GM18873 (cell line): ENCODE data around the gene ERMAP.
"Not testable (repeated sequence)": the region's sequence is repeated elsewhere in the genome, so short reads cannot be mapped to it uniquely, and the experiment has no call there.

Experiments
- ATAC-seq: cut with Tn5 transposase; IDR thresholded peaks from one replicate; pipeline ENCODE4 v1.9.1; 2021; ENCODE audit warnings: mild to moderate bottlenecking, moderate library complexity, moderate number of reproducible peaks; ENCODE audit not compliant: unreplicated experiment, low FRiP score

The ERMAP gene

DNA sequence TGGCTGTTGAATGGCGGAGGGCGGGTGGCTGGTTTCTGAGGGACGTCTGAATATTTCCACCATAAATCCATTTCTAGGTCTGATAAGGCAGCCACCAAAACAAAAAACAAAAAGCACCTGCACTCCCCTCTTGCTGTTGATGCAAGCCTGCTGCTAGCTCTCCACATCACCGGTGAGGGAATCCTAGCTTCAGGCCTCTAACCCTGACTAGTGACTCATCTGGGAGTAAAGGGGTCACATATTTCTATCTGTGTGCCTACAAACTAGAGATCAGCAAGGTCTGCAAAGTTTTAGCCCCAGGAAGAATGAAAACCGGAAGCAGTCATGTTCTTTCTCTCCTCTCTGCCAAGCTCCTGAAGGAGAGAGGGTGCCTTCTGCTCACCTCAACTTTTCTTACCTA, 10.3 kb upstream of the ERMAP start:
- no peak for ATAC-seq

DNA sequence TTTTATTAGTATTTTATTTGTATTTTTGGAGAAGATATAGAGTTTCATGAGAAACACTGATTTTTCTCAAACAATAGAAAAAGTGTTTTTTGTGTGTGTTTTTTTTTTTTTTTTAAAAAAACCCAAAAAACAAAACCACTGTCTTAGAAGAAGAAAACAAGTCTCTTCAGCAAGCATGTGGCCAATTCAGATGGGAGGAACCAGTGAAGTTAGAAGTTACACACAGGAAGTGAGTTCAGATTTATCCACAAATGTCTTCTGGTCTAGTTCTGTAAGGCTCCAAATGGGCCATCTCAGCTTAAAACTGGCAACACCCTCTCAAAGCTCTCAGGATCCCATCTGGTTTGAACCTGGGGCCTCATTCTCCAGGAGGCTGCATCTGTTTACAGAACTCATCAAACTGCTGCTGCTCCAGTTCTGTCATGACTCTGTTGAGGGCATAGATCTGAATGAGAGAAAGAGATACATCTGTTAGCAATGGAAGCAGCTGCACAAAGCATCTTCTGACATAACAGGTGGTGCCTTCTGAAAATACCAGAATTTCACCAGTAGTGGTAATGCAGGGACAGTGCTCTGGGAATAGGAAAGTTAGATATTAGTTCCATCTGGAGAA, 9.8 kb upstream of the ERMAP start:
- no peak for ATAC-seq

DNA sequence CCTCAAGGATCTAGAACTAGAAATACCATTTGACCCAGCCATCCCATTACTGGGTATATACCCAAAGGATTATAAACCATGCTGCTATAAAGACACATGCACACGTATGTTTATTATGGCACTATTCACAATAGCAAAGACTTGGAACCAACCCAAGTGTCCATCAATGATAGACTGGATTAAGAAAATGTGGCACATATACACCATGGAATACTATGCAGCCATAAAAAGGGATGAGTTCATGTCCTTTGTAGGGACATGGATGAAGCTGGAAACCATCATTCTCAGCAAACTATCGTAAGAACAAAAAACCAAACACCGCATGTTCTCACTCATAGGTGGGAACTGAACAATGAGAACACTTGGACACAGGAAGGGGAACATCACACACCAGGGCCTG, 2.1 kb upstream of the ERMAP start:
- ATAC-seq, result not testable (repeated sequence)

DNA sequence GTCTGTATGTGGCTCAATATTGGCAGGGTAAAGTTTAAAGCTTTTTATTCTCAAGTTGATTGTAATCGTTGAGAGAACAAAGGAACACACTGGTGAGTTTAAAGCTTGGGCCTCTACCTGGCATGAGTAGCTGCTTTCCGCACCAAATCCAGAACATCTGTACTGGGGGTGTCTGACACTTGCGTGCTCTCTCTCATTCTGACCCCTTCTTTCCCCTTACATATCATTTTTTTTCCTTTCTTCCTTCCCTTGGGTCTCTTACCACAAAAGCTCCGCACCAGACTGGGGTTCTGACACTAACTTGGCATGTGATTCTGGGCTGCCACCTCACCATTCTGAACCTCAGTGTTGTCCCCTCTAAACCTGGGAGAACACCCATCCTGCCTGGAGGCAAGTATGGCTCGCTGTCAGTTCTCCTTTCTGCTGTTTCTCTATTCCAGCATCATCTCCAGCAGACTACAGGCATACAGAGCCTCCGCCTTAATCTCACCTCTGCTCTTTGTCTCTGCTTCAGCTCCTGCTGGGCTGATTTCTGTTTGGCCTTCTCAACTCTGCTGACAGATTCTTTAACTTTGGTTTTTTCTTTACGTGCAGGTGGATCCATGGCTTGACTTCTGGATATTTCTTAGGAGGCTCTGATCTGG, 859 bp upstream of the ERMAP start:
- no peak for ATAC-seq

DNA sequence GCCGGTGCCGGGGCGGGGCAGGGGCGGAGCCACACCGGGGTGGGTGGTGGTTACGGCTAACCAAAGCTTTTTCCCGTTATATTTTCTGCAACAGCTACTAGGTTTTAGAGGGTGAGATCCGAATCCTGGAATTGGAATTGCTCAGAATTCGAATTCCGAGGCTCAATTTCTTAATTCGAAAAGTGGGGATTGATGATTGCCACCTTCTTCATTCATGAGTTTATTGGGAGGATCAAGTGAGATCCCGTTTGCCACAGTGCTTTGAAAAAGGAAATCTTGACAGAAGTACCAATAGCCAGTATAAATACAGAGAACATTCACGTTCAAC, 482 bp downstream of the ERMAP start:
- ATAC-seq, result peak; percentile 12

DNA sequence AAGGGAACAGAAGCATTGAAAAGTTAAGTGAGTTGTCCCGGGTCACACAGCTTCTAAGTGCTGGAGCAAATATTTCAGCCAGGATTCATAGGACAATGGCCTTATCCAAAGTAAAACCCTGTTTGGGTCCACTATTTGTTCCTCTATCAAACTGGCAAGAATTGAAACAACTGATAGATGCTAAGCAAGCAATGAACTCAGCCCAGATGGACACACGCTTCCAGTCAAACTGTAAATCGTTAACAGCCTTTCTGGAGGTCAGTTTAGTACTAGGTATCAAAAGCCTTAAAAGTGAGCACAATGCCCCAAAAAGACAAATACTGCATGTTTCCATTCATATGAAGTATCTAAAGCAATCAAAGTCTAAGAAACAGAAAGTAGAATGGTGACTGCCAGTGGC, 1.1 kb downstream of the ERMAP start:
- ATAC-seq, result no peak

DNA sequence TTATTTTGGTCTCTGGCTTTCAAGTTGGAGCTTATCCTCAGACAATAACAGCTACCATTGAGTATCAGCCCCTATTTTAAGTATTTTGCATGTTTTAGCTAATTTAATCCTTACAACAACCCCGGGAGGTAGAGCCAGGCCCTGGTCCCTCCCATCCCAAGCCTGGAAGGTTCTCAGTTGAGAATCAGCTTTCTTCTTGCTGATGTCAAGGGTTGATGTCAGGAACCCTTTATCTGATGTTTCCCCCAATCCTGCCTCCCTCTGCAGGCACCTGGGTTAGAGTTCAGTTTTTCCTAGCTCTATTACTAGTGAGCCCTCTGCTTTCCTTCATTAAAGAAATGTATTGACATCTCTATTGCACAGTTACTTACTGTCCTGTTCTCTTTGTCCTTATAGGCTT, 3.9 kb downstream of the ERMAP start:
- ATAC-seq, result no peak

DNA sequence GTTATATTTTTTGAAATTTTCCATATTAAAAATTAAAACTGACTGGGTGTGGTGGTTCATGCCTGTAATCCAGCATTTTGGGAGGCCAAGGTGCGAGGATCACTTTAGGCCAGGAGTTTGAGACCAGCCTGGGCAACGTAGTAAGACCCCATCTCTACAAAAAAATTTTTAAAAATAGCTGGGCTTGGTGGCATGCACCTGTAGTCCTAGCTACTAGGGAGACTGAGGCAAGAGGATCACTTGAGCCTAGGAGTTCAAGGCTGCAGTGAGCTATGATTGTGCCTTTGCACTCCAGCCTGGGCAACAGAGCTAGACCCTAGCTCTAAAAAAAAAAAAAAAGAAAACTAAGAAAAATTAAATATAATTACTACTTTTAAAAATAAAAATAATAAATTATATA, 4.8 kb downstream of the ERMAP start:
- no peak for ATAC-seq

DNA sequence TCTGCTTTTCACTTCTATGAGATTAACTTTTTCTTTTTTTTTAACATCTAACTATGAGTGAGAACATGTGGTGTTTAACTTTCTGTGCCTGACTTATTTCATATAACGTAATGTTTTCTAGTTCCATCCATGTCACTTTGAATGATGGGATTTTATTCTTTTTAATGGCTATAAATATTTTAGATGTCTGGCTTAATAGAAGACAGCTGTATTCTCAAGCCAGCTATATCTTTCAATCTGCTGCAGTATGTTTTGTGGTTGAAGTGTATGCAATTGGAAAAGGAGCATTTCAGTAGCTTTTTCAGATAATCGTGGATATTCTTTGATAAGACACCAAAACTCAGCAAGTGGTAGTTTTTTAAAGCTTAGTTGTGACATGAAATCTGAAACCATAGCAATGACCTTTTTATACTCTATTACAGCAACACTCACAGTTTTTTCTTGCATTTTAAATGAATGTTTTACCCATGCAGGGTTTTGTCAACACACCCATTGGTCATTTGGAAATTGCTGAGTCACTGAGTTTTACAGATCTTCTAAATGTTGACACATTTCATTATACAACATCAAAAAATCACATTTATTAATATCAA, 6.0 kb downstream of the ERMAP start:
- ATAC-seq, result no peak

DNA sequence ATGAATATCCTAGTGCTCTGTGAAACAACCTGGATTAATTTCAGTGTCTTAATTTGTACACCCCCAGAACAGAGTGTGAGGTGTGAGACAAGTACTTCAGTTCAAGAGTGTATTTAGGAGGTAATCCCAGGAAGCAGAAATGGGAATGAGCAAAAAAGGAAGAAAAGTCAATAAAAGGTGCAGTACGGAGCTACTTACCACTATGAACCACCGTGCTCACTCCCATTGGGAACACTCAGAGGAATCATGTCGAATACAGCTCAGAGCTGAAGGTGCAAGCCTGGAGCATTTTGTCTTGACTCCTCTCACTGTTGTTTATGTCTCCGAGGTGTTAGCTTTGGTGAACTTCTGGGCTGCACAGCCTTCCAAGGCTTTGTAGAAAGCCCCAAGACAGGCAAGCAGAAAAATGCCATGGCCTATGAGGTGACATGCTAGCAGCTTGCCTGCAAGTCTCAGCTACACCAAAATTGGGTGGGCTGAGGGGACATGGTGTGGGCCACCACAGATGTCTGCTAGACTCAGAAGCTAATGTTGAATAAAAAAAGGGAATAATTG, 7.6 kb downstream of the ERMAP start:
- ATAC-seq, result no peak

DNA sequence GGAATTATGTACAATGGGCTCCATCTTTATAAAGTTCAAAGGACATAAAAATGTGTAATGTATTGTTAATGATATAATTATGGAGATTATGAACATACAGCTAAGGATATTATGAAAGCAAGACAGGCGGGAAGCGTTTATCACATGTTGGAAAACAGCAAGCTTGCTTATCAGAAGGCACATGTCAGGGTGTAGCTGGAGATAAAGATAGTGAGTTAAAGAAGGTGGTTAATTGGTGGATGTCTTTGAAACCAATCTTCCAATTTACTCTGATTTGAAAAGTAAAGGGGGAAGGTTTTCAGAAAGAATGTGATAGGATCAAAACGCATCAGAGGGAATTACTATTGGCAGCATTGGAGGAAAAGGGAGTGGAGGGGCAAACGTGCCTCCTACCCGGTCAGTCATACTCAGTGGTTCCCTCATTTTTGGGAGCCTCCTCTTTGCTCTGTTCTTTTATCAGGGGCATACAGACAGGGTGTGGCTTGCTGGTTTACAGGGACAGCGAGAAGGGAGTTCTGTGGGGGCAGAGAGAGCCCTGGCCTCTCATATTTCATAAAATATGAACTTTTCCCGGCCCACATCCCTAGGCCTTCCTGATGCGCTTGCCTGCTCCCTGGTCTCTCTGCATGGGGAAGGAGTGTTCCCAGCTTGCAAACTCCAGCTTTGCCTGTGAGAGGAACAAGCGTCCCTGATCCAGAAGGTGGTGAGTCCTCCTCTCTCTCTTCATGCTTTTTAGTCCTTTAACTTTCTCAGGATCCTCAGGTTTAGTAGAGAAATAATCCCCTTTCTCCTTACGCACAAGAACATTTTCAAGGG, 8.3 kb downstream of the ERMAP start:
- ATAC-seq, result no peak

DNA sequence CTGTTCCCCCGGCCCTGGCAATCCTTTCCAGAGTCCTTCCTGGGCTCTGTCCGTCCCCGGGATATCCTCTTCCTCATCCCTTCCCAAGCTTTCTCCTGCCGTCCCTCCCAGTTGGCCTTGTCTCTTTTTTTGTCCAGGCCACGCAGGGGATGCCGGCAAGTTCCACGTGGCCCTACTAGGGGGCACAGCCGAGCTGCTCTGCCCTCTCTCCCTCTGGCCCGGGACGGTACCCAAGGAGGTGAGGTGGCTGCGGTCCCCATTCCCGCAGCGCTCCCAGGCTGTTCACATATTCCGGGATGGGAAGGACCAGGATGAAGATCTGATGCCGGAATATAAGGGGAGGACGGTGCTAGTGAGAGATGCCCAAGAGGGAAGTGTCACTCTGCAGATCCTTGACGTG, 13.7 kb downstream of the ERMAP start:
- ATAC-seq, result no peak

DNA sequence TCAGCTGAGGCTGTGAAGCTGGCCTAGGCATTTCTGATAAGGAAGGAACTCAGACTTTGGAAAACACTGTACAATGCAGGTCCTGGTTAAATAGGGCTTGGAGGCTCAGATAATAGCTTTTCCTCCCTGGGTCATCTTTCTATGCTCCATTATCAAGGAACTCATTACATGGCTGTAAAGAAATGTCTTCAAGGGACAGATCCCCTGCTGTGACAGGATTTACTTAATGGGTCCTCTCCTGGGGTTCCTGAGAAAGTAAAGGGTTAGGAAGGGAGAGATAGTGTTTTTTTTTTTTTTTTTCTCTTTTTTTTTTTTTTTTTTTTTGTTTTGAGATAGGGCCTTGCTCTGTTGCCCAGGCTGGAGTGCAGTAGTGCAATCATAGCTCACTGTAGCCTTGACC, 14.4 kb downstream of the ERMAP start:
- no peak for ATAC-seq

DNA sequence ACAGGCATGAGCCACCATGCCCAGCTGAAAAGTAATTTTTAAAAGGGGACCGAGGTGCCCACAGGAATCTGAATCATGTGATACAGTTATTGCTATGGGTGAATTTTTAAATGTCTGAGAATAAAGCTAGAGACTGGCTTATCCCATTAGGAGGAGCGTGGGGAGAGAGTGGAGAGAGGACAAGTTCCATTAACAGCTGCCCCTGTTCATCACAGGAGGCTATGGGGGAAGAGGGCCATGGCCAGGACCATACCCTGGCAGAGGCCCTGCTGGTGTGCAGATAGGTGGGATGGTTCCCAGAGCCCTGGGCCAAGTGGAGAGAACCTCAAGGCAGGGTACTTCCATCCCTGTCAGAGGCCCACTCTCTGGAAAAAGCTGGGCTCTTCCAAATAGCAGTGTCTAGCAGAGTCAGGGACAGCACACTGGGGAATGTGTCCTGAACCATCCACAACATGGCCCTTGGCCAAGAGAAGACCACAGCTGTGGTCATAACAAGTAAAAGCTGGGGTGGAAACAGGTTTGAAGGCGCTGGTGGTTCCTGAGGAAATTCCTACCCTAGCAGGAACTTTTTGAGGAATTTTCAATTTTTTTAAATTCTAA, 15.8 kb downstream of the ERMAP start:
- ATAC-seq, result no peak

DNA sequence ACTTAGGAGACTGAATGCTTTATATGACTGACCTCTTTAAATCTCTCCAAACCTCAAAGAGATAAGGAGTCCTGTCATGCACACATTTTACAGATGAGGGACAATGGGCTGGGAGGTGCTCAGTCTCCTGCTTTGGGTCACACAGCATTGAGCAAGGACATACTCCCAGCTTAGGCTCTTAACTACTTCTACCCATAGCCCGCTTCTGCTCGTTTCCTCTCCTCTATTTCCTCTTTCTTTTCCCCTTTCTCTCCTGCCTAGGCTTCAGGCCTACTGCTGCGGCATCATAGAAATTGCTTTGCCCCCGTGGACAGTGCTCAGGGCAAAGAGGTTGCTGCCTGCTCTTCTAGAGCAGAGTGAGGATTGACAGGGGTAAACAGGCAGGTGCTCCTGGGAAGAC, 17.1 kb downstream of the ERMAP start:
- ATAC-seq, result no peak

DNA sequence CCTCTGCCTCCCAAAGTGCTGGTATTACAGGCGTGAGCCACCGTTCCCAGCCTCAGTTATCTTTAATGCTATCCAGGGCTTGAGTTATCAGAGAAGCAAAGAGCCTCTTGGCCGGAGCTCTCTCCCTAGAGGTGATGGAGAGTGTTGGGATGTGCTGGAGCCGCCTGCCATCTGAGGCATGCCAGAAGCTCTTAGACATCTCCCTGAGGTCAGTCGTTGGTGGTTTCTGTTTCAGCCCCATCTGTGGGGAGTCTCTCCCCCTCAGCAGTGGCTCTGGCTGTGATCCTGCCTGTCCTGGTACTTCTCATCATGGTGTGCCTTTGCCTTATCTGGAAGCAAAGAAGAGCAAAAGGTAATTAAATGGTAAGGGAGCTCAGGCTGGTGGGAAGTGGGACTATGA, 17.9 kb downstream of the ERMAP start:
- no peak for ATAC-seq

DNA sequence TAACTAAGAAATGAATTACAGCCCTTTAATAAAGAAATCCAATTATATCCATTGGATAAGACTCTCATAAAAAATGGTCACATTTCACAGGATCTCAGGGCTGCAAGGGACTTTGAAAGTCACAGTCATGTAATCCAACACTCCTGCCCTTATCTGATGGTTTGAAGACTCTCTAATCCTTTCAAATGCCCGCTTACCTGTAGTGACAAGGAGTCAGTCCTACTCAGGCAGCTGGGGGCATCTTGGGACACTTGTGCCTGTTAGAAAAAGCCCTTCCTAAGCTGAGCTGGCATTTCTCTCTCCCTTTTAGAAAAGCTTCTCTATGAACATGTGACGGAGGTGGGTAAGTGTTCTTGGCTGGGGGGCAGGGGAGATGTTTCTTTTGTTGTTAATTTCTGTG, 18.5 kb downstream of the ERMAP start:
- no peak for ATAC-seq

DNA sequence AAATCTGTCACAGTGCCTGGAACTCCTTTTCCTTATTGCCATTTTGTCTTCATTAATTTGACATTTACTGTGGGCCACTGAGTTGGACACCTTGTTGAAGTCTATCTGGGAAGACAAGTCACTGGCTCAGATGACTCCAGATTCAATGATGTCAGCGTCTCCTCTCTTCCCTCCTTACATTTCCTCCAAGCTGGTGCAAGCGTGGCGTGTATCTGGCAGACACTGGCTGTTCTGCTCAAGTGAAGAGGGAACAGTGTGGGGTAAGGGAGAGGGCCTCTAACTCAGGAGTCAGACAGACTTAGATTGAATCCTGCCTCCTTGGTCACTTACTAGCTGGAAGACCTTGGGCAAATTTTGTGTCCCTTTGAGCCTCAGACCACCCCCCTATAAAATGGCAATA, 20.8 kb downstream of the ERMAP start:
- no peak for ATAC-seq

DNA sequence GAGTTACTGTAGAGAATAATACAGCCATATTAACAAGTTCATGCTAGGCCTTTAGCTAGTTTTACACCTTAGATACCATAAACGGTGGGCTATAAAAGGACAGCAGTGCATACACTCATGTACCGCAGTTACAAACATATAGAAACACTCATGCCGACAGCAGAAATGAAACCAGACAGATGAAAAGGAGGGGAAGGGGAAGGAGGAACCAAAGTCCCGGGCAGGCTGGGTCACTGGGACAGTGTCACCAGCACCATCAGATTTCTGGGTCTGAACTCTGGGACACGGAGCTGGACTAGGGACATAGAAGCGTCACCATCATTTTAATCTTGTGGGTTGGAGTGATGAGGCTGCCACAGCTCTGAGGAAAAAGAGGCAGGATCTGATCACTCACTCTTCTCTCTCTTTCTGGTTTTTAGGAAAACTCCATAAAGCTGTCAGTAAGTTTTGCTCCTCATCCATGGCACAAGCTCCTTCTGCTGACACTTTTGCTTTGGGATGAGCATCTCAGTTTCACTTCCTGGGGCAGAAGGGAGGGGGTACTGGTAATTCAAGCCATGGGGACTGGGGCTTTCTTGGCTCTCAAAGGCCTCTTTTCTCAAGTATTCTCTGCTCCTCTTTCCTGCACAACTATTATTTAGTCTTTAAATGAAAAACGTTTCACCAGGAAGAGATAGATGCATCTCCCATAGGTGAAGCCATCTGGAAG, 21.7 kb downstream of the ERMAP start:
- no peak for ATAC-seq

DNA sequence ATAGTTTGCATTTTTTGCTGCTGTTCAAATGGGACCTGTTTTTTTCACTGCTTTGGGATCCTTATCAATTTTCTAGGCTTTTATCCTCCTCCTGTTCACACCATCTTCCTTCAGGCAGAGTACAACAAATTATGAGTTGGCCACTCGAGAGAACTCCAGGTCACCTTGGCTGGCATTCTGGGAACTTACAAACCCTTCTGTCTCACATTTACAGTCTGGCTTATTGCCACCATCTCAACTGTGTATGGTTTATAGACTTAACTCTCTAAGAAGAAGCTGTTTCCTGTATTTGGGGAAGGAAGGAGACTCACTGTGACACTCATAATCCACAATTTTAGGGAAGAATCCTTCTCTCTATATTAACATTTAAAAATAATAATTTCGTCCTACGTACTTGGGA, 24.1 kb downstream of the ERMAP start:
- no peak for ATAC-seq
